ENCODE results near the gene RAB10.
"Not testable (repeated sequence)": the region's sequence is repeated elsewhere in the genome, so short reads cannot be mapped to it uniquely, and the experiment has no call there.

The RAB10 gene

DNA sequence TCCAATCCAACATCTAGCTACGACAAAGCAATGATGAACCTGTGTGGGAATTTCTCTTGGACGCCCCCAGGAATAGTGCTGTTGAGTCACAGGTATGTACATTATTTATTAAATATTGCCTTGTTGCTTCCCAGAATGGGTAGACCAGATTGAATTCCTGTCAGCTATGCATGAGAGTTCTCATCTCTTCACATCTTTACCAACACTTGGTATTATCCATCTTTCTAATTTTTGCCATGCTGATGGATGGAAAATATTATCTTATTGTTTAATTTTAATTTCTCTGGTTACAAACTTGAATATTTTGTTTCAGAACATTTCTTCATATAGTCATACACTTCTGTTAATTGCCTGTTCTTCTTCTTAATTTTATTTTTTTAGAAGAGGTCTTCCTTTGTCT is 9.6 kb upstream of the RAB10 start:
- TF ChIP-seq ZNF565 (CRISPR knock-in tag; conservative IDR thresholded peaks at IDR 0.05; ENCODE audit: low read depth), result no peak
- no peak for TF ChIP-seq ISL1 (CRISPR knock-in tag; IDR thresholded peaks at IDR 0.05)
- no peak for TF ChIP-seq ZFP3 (CRISPR knock-in tag; IDR thresholded peaks at IDR 0.05)
- no peak for TF ChIP-seq CSDC2 (CRISPR knock-in tag; IDR thresholded peaks at IDR 0.05)
- no peak for TF ChIP-seq ZFP30 (CRISPR knock-in tag; IDR thresholded peaks at IDR 0.05)
- TF ChIP-seq ARNTL (CRISPR knock-in tag; IDR thresholded peaks at IDR 0.05; ENCODE audit: borderline replicate concordance, low read depth), result no peak
- TF ChIP-seq OSR1 (CRISPR knock-in tag; IDR thresholded peaks at IDR 0.05), result no peak
- ATAC-seq, result no peak

DNA sequence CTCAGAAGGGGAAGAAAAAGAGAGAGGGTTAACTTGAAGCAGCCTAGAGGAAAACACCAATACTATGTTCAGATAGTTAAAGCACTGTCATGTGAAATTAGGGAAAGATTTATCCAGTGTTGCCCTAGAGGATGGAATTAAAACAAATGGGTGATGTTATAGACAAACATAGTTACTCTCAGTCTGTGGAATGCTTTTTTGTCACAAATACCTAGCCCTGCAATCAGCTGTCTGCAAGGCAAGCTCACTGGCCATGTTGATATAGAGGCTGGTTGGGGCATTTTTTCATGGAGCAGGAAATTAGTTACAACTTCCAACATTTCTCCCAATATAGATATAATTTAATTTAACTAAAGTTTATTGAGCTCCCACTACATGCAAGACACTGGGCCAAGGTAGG is 8.4 kb upstream of the RAB10 start:
- ATAC-seq, result no peak
- TF ChIP-seq ARNTL (CRISPR knock-in tag; IDR thresholded peaks at IDR 0.05; ENCODE audit: borderline replicate concordance, low read depth) (no peak), TOX (CRISPR knock-in tag; IDR thresholded peaks at IDR 0.05; ENCODE audit: borderline replicate concordance) (no peak), SNAI2 (CRISPR knock-in tag; IDR thresholded peaks at IDR 0.05) (no peak), ESRRG (CRISPR knock-in tag; IDR thresholded peaks at IDR 0.05) (no peak), ZNF565 (CRISPR knock-in tag; conservative IDR thresholded peaks at IDR 0.05; ENCODE audit: low read depth) (no peak), TCF4 (CRISPR knock-in tag; IDR thresholded peaks at IDR 0.05; ENCODE audit: borderline replicate concordance) (no peak), BACH2 (CRISPR knock-in tag; IDR thresholded peaks at IDR 0.05; ENCODE audit: borderline replicate concordance) (no peak), ZNF8 (CRISPR knock-in tag; IDR thresholded peaks at IDR 0.05) (no peak), ZFP3 (CRISPR knock-in tag; IDR thresholded peaks at IDR 0.05) (no peak), CSDC2 (CRISPR knock-in tag; IDR thresholded peaks at IDR 0.05) (no peak), RARB (CRISPR knock-in tag; IDR thresholded peaks at IDR 0.05) (no peak)
- TF ChIP-seq, protein P1, sequence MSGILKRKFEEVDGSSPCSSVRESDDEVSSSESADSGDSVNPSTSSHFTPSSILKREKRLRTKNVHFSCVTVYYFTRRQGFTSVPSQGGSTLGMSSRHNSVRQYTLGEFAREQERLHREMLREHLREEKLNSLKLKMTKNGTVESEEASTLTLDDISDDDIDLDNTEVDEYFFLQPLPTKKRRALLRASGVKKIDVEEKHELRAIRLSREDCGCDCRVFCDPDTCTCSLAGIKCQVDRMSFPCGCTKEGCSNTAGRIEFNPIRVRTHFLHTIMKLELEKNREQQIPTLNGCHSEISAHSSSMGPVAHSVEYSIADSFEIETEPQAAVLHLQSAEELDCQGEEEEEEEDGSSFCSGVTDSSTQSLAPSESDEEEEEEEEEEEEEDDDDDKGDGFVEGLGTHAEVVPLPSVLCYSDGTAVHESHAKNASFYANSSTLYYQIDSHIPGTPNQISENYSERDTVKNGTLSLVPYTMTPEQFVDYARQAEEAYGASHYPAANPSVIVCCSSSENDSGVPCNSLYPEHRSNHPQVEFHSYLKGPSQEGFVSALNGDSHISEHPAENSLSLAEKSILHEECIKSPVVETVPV (CRISPR knock-in tag; IDR thresholded peaks at IDR 0.05), result no peak
- TF ChIP-seq, protein P2, sequence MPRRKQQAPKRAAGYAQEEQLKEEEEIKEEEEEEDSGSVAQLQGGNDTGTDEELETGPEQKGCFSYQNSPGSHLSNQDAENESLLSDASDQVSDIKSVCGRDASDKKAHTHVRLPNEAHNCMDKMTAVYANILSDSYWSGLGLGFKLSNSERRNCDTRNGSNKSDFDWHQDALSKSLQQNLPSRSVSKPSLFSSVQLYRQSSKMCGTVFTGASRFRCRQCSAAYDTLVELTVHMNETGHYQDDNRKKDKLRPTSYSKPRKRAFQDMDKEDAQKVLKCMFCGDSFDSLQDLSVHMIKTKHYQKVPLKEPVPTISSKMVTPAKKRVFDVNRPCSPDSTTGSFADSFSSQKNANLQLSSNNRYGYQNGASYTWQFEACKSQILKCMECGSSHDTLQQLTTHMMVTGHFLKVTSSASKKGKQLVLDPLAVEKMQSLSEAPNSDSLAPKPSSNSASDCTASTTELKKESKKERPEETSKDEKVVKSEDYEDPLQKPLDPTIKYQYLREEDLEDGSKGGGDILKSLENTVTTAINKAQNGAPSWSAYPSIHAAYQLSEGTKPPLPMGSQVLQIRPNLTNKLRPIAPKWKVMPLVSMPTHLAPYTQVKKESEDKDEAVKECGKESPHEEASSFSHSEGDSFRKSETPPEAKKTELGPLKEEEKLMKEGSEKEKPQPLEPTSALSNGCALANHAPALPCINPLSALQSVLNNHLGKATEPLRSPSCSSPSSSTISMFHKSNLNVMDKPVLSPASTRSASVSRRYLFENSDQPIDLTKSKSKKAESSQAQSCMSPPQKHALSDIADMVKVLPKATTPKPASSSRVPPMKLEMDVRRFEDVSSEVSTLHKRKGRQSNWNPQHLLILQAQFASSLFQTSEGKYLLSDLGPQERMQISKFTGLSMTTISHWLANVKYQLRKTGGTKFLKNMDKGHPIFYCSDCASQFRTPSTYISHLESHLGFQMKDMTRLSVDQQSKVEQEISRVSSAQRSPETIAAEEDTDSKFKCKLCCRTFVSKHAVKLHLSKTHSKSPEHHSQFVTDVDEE (CRISPR knock-in tag; IDR thresholded peaks at IDR 0.05), result no peak
- TF ChIP-seq, protein P3, sequence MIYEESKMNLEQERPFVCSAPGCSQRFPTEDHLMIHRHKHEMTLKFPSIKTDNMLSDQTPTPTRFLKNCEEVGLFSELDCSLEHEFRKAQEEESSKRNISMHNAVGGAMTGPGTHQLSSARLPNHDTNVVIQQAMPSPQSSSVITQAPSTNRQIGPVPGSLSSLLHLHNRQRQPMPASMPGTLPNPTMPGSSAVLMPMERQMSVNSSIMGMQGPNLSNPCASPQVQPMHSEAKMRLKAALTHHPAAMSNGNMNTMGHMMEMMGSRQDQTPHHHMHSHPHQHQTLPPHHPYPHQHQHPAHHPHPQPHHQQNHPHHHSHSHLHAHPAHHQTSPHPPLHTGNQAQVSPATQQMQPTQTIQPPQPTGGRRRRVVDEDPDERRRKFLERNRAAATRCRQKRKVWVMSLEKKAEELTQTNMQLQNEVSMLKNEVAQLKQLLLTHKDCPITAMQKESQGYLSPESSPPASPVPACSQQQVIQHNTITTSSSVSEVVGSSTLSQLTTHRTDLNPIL (CRISPR knock-in tag; IDR thresholded peaks at IDR 0.05; ENCODE audit: low read depth), result no peak

DNA sequence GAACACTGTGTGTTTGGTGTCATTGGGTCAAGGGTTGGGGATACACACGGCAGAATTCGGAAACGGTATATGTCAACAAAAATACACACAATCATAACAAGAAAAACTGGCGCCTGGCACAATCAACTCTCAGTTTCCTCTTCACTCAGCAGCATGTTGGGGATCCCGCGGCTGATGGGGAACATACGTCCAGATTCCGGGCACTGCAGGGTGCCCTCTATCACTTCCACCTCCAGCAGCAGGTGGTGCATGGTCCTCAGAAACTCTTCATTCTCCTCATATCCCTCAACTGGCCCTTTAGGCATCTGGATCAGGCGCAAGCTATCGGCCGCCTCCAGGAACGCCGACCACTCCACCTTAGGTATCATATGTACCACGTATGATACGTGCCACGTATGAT is 5.8 kb upstream of the RAB10 start:
- ATAC-seq, result not testable (repeated sequence)

DNA sequence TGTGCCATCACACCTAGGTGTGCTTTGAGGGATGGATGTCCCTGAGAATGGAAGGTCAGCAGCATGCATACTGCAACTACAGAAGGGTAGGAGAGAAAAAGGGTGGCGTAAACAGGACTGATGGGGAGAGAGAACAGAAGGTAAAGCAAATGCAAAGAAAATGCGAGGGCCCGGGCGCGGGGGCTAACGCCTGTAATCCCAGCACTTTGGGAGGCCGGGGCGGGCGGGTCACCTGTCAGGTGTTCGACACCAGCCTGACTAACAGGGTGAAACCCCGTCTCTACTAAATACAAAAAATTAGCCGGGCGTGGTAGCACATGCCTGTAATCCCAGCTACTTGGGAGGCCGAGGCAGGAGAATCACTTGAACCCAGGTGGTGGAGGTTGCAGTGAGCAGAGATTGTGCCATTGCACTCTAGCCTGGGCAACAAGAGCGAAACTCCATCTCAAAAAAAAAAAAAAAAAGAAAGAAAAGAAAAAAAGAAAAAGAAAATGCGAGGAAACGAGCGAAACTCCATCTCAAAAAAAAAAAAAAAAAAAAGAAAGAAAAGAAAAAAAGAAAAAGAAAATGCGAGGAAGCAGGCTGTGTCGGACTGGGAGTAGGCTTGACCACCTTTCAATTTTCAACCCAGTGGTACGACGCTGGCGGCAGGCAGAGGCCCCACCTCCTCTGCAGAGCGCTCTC is 1.2 kb upstream of the RAB10 start:
- peak; percentile 73 for ATAC-seq
- TF ChIP-seq ZNF8 (CRISPR knock-in tag; IDR thresholded peaks at IDR 0.05), result peak; percentile 84

DNA sequence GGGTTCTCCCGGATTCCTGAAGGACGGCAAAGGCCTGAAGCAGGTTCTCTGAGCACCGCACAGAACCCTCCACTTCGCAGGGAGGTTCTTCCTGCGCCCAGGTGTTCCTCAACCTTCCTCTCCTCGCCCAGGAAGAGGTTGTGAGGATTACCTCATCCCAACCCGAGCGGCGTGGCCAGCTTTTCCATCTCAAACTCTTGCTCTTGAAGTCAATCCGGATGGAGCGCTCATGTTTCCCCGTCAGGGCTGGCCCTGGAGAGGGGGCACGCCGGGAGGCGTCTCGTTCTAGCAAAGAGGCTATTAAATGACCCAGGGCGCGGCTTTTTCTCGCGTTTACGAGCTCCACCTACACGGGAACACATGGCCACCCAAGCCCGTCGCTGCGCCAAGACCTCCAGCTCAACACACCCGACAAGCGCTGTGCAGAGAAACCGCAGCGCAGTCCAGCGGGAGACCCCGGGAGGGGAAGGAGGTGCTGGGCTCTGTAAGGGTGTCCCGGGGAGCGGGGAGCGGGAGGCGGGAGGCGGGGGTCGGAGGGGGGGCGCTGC is 540 bp upstream of the RAB10 start:
- ATAC-seq, result peak; percentile 72
- TF ChIP-seq, protein P3 (CRISPR knock-in tag; IDR thresholded peaks at IDR 0.05; ENCODE audit: low read depth), result peak; percentile 56; the same call in 1 of the 2 replicates
- no peak for TF ChIP-seq ZNF565 (CRISPR knock-in tag; conservative IDR thresholded peaks at IDR 0.05; ENCODE audit: low read depth)
- TF ChIP-seq CSDC2 (CRISPR knock-in tag; IDR thresholded peaks at IDR 0.05), result 0 out of 2 replicates have a peak, but pooled peaks have one; percentile 77
- TF ChIP-seq, protein P1 (CRISPR knock-in tag; IDR thresholded peaks at IDR 0.05), result 0 out of 2 replicates have a peak, but pooled peaks have one; percentile 69
- TF ChIP-seq, protein P2 (CRISPR knock-in tag; IDR thresholded peaks at IDR 0.05), result peak; percentile 76; the same call in 1 of the 2 replicates
- 0 out of 2 replicates have a peak, but pooled peaks have one; percentile 5 for TF ChIP-seq ESRRG (CRISPR knock-in tag; IDR thresholded peaks at IDR 0.05)
- TF ChIP-seq, protein P4, sequence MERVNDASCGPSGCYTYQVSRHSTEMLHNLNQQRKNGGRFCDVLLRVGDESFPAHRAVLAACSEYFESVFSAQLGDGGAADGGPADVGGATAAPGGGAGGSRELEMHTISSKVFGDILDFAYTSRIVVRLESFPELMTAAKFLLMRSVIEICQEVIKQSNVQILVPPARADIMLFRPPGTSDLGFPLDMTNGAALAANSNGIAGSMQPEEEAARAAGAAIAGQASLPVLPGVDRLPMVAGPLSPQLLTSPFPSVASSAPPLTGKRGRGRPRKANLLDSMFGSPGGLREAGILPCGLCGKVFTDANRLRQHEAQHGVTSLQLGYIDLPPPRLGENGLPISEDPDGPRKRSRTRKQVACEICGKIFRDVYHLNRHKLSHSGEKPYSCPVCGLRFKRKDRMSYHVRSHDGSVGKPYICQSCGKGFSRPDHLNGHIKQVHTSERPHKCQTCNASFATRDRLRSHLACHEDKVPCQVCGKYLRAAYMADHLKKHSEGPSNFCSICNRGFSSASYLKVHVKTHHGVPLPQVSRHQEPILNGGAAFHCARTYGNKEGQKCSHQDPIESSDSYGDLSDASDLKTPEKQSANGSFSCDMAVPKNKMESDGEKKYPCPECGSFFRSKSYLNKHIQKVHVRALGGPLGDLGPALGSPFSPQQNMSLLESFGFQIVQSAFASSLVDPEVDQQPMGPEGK (CRISPR knock-in tag; IDR thresholded peaks at IDR 0.05; ENCODE audit: borderline replicate concordance), result peak; percentile 57; the same call in 1 of the 2 replicates
- TF ChIP-seq RARB (CRISPR knock-in tag; IDR thresholded peaks at IDR 0.05), result no peak

Measured in SK-N-SH treated with all-trans-retinoic acid at 6 μM for 48 hours (cell line).